HG03060 (cell line): ENCODE data around the gene FBXL14.

Experiments used
- ATAC-seq: cut with Tn5 transposase; IDR thresholded peaks from one replicate; pipeline ENCODE4 v1.9.1; 2021; ENCODE audit warnings: low read depth, moderate number of reproducible peaks; ENCODE audit not compliant: unreplicated experiment

Gene FBXL14

DNA sequence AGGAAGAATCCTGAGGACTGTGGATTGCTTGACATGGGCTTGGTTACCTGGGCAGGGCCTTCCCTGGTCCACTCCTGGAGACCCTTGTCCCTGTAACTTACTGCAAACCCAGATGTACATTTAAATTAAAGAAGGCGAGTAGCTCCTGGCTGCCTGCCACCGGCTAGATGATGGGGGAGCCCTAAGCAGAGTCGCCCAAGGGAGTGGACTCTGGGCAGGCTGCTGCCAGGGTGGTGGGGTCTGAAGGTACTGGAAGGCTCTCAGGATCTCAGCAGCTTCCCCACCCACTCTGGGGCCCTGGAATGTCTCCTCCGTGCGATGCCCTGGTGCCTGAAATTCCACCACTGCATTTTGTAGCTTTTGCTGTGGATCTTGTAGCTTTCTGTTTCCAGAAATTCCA is 74.7 kb downstream of the FBXL14 start:
- ATAC-seq: no peak

DNA sequence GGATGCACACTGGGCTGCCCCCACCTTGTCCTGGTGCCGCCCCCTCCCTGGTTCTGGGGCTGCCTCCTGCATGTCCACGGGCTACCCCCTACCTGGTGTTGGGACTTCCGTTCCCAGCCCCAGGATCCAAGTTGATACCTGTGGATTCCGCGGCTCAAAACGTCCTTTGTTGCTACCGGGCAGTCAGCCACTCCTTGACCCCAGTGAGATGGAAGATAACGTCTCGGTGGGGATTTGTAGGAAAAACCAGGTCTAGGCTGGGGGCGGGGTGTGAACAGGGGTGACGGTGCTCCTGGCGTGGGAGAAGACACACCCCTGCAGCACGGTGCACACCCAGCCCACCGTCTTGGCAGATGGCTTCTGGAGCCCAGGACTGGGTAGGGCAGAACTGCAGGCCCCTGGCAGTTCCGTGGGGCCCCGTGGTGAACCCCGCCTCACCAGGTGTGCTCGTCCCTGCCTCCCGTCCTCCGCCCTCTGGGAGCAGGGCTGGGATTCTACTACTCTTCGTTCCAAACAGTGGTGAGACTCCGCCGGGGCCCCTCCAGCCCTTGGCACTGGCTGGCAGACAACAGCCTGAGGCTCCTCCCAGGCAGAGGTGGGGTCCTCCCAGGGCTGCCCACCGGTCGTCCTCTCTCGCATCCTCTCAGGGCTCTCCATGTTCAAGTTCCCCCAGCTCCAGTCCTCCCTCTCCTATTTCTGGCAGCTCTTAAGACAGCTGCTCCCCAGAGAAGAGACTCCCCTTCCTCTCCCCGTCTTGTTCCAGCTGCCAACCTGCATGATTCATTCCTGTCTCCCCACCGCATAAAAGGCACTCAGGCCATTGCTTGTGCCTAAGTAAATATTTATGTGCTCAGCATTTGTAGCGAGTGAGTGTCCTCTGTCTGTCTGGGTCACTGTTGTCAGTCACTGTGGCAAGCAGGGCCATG is 75.5 kb downstream of the FBXL14 start:
- ATAC-seq: no peak

- no peak for ATAC-seq
Measured at GRCh38 chr12:1517734-1518525, 76.5 kb downstream of the FBXL14 start.

GRCh38 chr12:1517007-1517406 is 77.4 kb downstream of the FBXL14 start:
- no peak for ATAC-seq
